Left lung (tissue), 10 donors: ENCODE measurements around the gene CSNK1G1. TPM values are rescaled to one million over a fixed set of nuclear protein-coding genes. Genes with fewer than 3 reads are reported as not detected.

Source experiments
- ATAC-seq: fragments of 200-7000 bp; cut with Tn5 transposase; one replicate; pipeline ENCODE4 v1.9.1; 2020; ENCODE audit warnings: moderate library complexity
- DNase-seq, 4 donors: peaks; one replicate each; pipeline ENCODE4 v3.0.0-alpha.2; 2013 to 2020
- H3K27ac ChIP-seq, 2 donors: fragments of 200-600 bp; sonication (generic) in 1 of 2; one replicate each; pipeline versions ENCODE4 v1.5.0 to v1.8.0; 2020 to 2021
- H3K27me3 ChIP-seq, 2 donors: fragments of 200-600 bp; sonication (generic) in 1 of 2; one replicate each; pipeline versions ENCODE4 v1.5.0 to v1.8.0; 2020 to 2021
- H3K36me3 ChIP-seq, 2 donors: fragments of 200-600 bp; sonication (generic) in 1 of 2; one replicate each; pipeline versions ENCODE4 v1.5.0 to v1.8.0; 2020 to 2021
- H3K4me1 ChIP-seq, 2 donors: fragments of 200-600 bp; one replicate each; pipeline ENCODE4 v1.8.0; 2021
- H3K4me3 ChIP-seq, 2 donors: fragments of 200-600 bp; sonication (generic) in 1 of 2; one replicate each; pipeline versions ENCODE4 v1.5.0 to v1.8.0; 2020 to 2021; ENCODE audit warnings: mild to moderate bottlenecking in 1 of 2
- H3K9me3 ChIP-seq, 2 donors: fragments of 200-600 bp; sonication (generic) in 1 of 2; one replicate each; pipeline versions ENCODE4 v1.5.0 to v1.8.0; 2020 to 2021
- CTCF ChIP-seq, 2 donors: fragments of 200-600 bp; sonication (generic) in 1 of 2; IDR thresholded peaks; one replicate each; pipeline versions ENCODE4 v1.5.0 to v1.8.0; 2021; ENCODE audit warnings: antibody characterized with exemption in 2 of 2
- intact Hi-C, 2 donors: fragments of 100-400 bp; cut with DNase I; formaldehyde crosslinking; loops; one replicate each; pipeline versions ENCODE4 v1.11.2 to v1.14.2; 2022
- polyA plus RNA-seq, 6 donors: library from polyadenylated mRNA; unstranded; fragments of 120-200 nt; gene quantifications; one replicate each; pipeline ENCODE4 v1.2.1, GENCODE V29; 2013; ENCODE audit not compliant: insufficient read length in 6 of 6
- total RNA-seq, 2 donors: library from RNA; stranded (reverse); fragmentation: NEBNext Ultra II Directional; extraction: Animal tissue kit (Norgen Biotek cat#: 25700); gene quantifications; one replicate each; pipeline ENCODE4 v1.2.1, GENCODE V29; 2021
- donor health status: DM: no; HTN: yes; CAD: no.
- donor health status: DM: no; HTN: no; CAD: no.

The CSNK1G1 gene
- total and polyA plus RNA-seq, 8 donors: 17.7 to 23.1 (median 20.5) TPM

- H3K4me1 ChIP-seq: no peaks in the 10 kb centered on the region
- no peak overlapping the region for H3K4me3 ChIP-seq
- no peak overlapping the region for H3K27ac ChIP-seq
- no peaks in the 10 kb centered on the region for H3K27me3 ChIP-seq
- no peak for TF ChIP-seq CTCF (IDR thresholded peaks at IDR 0.05)
- H3K36me3 ChIP-seq: no peaks in the 10 kb centered on the region
- no peak for ATAC-seq
- intact Hi-C loops: no loop called here
- H3K9me3 ChIP-seq: no peaks in the 10 kb centered on the region
- no peak for DNase-seq
These were observed 31.7 kb downstream of the CSNK1G1 start for GRCh38 chr15:64324165-64324877.

GRCh38 chr15:64315216-64315615, 40.8 kb downstream of the CSNK1G1 start:
- Histone ChIP-seq H3K4me1 (no peaks in the 10 kb centered on the region), H3K36me3 (no peaks in the 10 kb centered on the region), H3K27ac (no peak overlapping the region), H3K9me3 (no peaks in the 10 kb centered on the region), H3K27me3 (no peaks in the 10 kb centered on the region), H3K4me3 (no peak overlapping the region)
- ATAC-seq (no peak), DNase-seq (no peak)
- intact Hi-C loops: no loop called here
- no peak for TF ChIP-seq CTCF (IDR thresholded peaks at IDR 0.05)

GRCh38 chr15:64314456-64314855, 41.5 kb downstream of the CSNK1G1 start:
- DNase-seq: no peak
- intact Hi-C loops: no loop called here
- H3K9me3 ChIP-seq: no peaks in the 10 kb centered on the region
- no peaks in the 10 kb centered on the region for H3K4me1 ChIP-seq
- H3K4me3 ChIP-seq: no peak overlapping the region
- ATAC-seq: no peak
- H3K36me3 ChIP-seq: no peaks in the 10 kb centered on the region
- H3K27ac ChIP-seq: no peak overlapping the region
- H3K27me3 ChIP-seq: no peaks in the 10 kb centered on the region
- TF ChIP-seq CTCF (IDR thresholded peaks at IDR 0.05): no peak

- Histone ChIP-seq H3K4me1 (no peaks in the 10 kb centered on the region), H3K27ac (no peak overlapping the region), H3K36me3 (no peaks in the 10 kb centered on the region), H3K27me3 (no peaks in the 10 kb centered on the region), H3K9me3 (no peaks in the 10 kb centered on the region), H3K4me3 (no peak overlapping the region)
- no peak for TF ChIP-seq CTCF (IDR thresholded peaks at IDR 0.05)
- DNase-seq (no peak), ATAC-seq (no peak)
- intact Hi-C loops: no loop called here
These were observed 44.4 kb downstream of the CSNK1G1 start for GRCh38 chr15:64311566-64311965.

- no peak for ATAC-seq
- Histone ChIP-seq H3K4me3 (no peak overlapping the region), H3K27ac (no peak overlapping the region), H3K36me3 (no peaks in the 10 kb centered on the region), H3K27me3 (no peaks in the 10 kb centered on the region), H3K4me1 (no peaks in the 10 kb centered on the region), H3K9me3 (no peaks in the 10 kb centered on the region)
- no peak for TF ChIP-seq CTCF (IDR thresholded peaks at IDR 0.05)
- intact Hi-C loops: no loop called here
- DNase-seq: no peak
These were observed 45.9 kb downstream of the CSNK1G1 start for GRCh38 chr15:64310036-64310435.
